GM18502 (cell line): Measurements from ENCODE around the gene ZNF142.

Experiments
- ATAC-seq: cut with Tn5 transposase; IDR thresholded peaks from one replicate; pipeline ENCODE4 v1.9.1; 2021; ENCODE audit warnings: mild to moderate bottlenecking; ENCODE audit not compliant: unreplicated experiment, poor library complexity

ZNF142 gene

DNA sequence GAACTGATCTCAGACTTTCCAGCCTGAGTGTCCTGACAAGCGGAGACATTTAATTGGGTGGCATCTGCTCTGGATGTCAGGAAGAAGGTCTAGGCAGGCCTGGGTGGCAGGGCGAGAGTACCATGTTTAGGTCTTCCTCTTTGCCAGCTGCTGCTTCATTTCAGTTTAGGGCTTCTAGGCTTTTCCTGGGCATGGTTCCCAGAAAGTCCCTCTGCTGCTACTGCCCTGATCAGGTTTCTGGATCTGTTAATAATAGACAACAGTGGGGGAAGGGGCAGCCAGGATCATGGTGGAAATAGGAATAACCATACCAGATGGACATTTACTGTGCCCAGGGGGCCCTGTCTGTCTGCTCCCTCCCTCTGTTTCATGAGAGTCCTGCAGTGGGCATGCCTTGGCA lies 54.0 kb downstream of the ZNF142 start:
- no peak for ATAC-seq
